HG03460 (cell line): Measurements from ENCODE around the gene MMP15.
"Not testable (repeated sequence)": the region's sequence is repeated elsewhere in the genome, so short reads cannot be mapped to it uniquely, and the experiment has no call there.

ENCODE experiments used
- ATAC-seq: cut with Tn5 transposase; IDR thresholded peaks from one replicate; pipeline ENCODE4 v1.9.1; 2021; ENCODE audit not compliant: unreplicated experiment

The MMP15 gene

DNA sequence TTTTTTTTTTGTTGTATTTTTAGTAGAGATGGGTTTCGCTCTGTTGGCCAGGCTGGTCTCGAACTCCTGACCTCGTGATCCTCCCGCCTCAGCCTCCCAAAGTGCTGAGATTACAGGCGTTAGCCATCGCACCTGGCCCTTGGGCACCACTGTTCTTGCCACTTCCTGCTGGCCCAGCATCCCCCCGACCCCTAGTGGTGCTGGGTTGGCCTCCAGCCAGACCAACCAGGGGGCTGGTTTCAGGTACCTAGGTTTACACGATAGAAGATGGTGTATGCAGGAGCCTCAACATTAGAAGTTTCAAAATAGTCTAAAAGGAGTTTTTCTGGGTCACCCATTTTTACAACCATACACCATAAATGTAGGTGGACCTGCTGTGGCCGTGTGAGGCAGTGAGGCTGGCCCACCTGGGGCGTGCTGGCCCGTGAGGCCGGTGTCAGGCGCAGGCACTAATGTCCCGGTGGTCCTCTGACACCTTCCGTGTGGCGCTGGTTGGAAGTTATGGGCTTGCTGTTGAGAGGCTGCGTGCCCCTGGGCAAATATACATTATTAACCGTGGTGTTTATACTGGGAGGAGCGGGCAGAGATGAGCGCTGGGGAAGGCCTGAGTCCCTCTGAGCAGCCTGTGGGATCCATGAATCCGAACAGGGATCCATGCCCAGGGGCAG, 60.2 kb downstream of the MMP15 start:
- no peak for ATAC-seq

DNA sequence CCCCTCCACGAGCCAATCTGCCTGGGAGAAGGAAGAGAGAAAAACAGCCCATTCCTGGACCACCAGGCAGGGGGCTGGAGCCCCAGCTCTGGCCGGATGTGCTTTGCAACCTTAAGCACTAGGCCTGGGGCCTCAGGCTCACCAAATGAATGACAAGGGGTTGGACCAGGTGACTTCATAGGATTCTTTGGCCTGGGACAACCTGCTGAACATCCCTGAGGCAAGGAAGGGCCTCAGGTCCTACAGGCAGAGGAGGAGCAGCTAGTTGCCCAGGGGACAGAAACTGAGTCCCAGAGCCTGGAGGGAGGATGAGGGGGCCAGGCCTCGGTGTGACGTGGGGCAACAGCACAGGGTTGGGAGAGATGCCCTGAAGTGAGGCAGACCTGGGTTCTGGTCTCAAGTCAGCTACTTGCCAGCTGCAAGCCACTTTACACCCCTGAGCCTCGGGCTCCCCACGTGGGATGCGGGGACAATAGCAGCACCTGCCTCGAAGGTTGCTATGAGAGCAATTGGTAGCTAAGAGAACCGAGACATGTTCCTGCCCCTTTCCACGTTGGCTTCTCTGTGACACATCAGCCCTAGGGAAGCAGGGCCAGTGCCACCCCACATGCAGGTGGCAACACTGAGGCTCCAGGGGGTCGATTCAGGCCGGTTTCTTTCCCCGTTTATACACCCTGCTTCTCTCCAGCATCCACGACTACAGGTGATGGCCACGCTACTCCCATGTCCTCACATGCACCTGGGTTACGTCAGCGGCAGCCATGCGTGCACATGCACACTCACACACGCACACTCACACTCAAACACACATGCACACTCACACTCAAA, 61.0 kb downstream of the MMP15 start:
- no peak for ATAC-seq

DNA sequence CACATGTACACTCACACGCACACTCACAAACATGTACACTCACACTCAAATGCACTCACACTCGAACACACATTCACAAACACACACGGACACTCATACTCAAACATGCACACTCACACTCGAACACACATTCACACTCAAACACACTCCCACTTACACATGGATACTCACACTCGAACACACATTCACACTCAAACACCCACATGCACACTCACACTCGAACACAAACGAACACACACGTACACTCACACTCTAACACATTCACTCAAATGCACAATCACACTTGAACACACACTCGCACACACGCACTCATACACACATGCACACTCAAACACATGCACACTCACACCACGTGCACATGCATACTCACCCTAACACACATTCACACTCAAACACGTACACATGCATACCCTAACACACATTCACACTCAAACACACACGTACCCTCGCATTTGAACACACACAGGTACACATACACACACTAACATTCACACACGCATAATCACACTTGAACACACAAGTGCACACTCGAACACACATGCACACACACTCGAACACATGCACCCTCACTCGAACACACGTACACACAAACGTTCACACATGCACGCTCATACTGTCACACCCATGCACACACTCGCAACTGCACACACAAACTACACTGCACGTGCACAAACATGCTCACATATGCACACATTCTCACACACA, 61.8 kb downstream of the MMP15 start:
- ATAC-seq: no peak

DNA sequence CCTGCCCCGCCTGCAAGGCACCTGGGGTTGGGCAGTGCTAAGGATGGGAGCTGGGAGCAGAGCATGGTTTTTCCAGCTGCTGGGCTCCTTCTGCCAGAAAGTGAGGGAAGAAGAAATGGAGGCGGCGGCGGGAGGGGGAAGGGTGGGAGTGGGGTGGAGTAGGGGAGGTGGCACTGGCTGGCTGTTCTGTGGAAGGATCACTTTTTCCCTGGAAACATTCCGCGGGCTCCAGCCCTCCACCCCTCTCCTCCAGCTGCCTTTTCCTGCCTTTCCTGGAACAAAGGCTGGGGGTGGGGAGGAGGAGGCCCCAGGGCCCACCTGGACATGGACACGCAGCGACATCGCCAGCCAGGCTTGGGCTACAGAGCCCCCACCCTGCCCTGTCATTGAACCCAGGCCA, 62.5 kb downstream of the MMP15 start:
- no peak for ATAC-seq

DNA sequence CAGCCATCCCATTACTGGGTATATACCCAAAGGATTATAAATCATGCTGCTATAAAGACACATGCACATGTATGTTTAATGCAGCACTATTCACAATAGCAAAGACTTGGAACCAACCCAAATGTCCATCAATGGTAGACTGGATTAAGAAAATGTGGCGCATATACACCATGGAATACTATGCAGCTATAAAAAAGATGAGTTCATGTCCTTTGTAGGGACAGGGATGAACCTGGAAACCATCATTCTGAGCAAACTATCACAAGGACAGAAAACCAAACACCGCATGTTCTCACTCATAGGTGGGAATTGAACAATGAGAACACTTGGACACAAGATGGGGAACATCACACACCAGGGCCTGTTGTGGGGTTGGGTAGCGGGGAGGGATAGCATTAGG, 64.8 kb downstream of the MMP15 start:
- ATAC-seq: not testable (repeated sequence)

DNA sequence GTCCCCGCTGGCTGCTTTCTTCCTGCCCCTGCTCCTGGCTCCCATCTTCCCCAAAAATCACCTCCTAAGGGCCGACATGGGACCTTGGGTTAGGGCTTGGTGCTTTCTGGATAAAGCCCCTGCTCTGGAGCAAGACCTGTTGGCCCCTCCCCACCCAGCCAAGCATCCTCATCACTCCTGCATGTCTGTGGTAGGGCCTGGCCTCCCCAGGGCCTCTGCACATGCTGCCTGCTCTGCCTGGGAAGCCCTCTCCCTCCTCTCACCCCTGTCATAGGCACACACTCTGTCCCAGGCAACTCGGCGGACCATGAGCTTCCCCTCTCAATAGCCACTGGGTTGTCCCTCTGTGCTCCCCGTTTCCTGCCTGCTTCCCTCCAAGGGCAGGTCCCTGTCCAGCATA, 68.5 kb downstream of the MMP15 start:
- no peak for ATAC-seq

DNA sequence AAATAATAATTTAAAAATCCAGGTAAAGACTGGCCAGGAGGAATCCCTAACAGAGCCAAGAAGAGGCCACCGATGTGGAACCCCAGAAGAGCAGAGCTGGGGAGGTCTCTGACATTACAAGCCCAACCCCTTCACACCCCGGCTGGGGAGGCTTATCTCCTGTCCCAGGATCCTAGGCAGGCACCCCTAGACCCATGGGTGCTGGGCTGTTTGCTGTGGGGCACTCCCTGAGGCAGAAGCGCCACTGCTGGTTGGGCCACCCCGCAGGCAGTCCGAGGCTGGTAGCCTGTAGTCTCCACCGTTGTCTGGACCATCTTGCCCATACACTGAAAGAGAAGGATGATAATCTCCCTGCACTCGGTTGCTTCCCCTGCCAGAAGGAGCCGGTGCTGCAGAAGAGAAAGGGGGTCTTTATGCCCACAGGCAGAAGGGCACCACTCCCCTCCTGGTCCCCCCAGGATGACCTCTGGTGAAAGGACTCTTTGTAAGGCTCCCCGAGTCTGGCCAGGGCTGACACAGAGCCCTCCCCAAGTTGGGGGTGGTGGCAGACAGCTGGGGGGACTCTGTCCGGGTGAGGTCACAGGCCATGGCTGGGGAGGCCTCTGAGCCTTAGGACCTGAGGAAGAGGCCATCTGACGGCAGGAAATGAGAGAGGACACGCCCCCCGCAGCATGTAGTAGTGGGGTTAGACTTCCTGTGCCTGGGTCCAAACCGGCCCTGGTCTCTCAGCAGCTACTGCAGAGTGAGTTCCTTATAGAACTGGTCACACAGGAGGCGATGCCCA, 69.4 kb downstream of the MMP15 start:
- no peak for ATAC-seq

DNA sequence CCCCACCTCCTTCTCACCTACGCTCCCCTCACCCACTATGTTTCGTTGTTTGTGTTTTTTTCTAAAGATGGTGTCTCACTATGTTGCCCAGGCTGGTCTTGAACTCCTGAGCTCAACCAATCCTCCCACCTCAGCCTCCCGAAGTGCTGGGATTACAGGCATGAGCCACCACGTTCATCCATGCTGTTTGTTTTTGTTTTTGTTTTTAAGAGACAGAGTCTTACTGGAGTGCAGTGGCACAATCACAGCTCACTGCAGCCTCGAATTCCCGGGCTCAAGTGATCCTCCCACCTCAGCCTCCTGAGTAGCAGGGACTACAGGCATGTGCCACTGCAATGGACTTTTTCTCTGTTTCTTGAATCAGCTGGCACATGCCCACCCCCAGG, 70.0 kb downstream of the MMP15 start:
- ATAC-seq: not testable (repeated sequence)

DNA sequence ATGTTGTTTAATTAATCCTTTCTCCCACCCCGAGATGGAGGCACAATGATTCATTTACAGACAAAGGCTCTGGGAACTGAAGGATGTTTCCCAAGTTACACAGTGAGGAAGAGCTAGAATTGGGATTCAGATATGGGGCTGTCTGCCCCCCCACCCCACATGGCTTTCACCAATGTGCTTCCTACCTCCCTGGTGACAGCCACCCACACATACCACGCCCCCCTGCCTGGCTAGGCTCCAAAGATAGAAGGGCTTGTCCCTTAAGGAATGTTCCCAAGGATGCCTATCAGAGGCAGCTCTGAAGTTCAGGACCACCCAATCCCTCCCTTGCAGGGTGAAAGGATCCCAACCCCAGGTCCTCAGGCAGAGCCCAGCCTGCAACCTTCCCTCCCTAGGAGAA, 70.7 kb downstream of the MMP15 start:
- ATAC-seq: no peak
